NCI-H2081 treated with DMSO at 0.1 percent for 48 hours (cell line): ENCODE data around the gene AURKA.
"Not testable (repeated sequence)": the region's sequence is repeated elsewhere in the genome, so short reads cannot be mapped to it uniquely, and the experiment has no call there.

ENCODE experiments used
- DNase-seq: peaks from one replicate; lab custom pipeline; 2025; lab: John Stamatoyannopoulos, UW

The AURKA gene

GRCh38 chr20:56420940-56421688 is 29.1 kb upstream of the AURKA start:
- DNase-seq, result no peak

GRCh38 chr20:56420028-56420427 is 28.0 kb upstream of the AURKA start:
- no peak for DNase-seq

GRCh38 chr20:56418385-56418861 is 26.4 kb upstream of the AURKA start:
- no peak for DNase-seq

- DNase-seq, result no peak
Observed at GRCh38 chr20:56417911-56418310, 25.9 kb upstream of the AURKA start.

GRCh38 chr20:56417402-56417801 is 25.4 kb upstream of the AURKA start:
- no peak for DNase-seq

GRCh38 chr20:56414842-56415765 is 23.1 kb upstream of the AURKA start:
- no peak for DNase-seq

- no peak for DNase-seq
Observed at GRCh38 chr20:56412949-56413348, 20.9 kb upstream of the AURKA start.

- no peak for DNase-seq
Observed at GRCh38 chr20:56412473-56412790, 20.4 kb upstream of the AURKA start.

- DNase-seq, result no peak
Observed at GRCh38 chr20:56411759-56412472, 19.9 kb upstream of the AURKA start, which contains the start of gene CASS4. Gene CASS4 (plus strand): TSS chr20:56412260. CDS start chr20:56412459, 199 bp downstream.

- not testable (repeated sequence) for DNase-seq
Observed at GRCh38 chr20:56411287-56411686, 19.3 kb upstream of the AURKA start.

- no peak for DNase-seq
Observed at GRCh38 chr20:56409956-56410355, 17.9 kb upstream of the AURKA start.

- no peak for DNase-seq
Observed at GRCh38 chr20:56409521-56409920, 17.5 kb upstream of the AURKA start.

- no peak for DNase-seq
Observed at GRCh38 chr20:56406910-56407309, 14.9 kb upstream of the AURKA start.

- not testable (repeated sequence) for DNase-seq
Observed at GRCh38 chr20:56405356-56405755, 13.3 kb upstream of the AURKA start.

- no peak for DNase-seq
Observed at GRCh38 chr20:56403465-56403864, 11.4 kb upstream of the AURKA start.

- DNase-seq, result no peak
Observed at GRCh38 chr20:56400001-56400640, 8.1 kb upstream of the AURKA start.

- no peak for DNase-seq
Observed at GRCh38 chr20:56395166-56395565, 3.2 kb upstream of the AURKA start.

GRCh38 chr20:56393653-56394052 is 1.6 kb upstream of the AURKA start:
- no peak for DNase-seq

GRCh38 chr20:56392881-56393482 is 967 bp upstream of the AURKA start:
- DNase-seq, result no peak

- DNase-seq, result no peak
Observed at GRCh38 chr20:56391596-56392131, 351 bp downstream of the AURKA start.

GRCh38 chr20:56391037-56391436 is 978 bp downstream of the AURKA start:
- no peak for DNase-seq
